CD8-positive, alpha-beta memory T cell (primary cell): Measurements from ENCODE around the gene EVPLL. TPM values are rescaled to one million over a fixed set of nuclear protein-coding genes. Genes with fewer than 3 reads are reported as not detected.
"Not testable (repeated sequence)": the region's sequence is repeated elsewhere in the genome, so short reads cannot be mapped to it uniquely, and the experiment has no call there.

Experiments
- CTCF ChIA-PET: fragments of 350-600 bp; sonication (Branson Sonifier 250); formaldehyde crosslinking; loops from one replicate; lab custom pipeline; 2021; ENCODE audit warnings: antibody characterized with exemption; lab: Charles Lee
- POLR2A ChIA-PET: fragments of 350-600 bp; sonication (Branson Sonifier 250); formaldehyde crosslinking; loops from one replicate; lab custom pipeline; 2021; ENCODE audit warnings: antibody characterized with exemption; lab: Charles Lee
- DNase-seq, 5 donors: peaks; one replicate each; pipeline versions ENCODE4 v3.0.0 to v3.0.0-alpha.2; 2020 to 2022; ENCODE audit warnings: mixed read lengths in 1 of 5
- H3K27ac ChIP-seq: one replicate; pipeline ENCODE4 v1.7.0; 2013; ENCODE audit warnings: low read depth, mild to moderate bottlenecking, low read length, moderate library complexity
- H3K27me3 ChIP-seq: 2 replicates; pipeline ENCODE4 v1.7.0; 2013; ENCODE audit warnings: low read length, mild to moderate bottlenecking; ENCODE audit not compliant: insufficient read depth, poor library complexity, severe bottlenecking
- H3K36me3 ChIP-seq: 2 replicates; pipeline ENCODE4 v1.7.0; 2013; ENCODE audit warnings: mild to moderate bottlenecking, low read length, moderate library complexity; ENCODE audit not compliant: insufficient read depth
- H3K4me1 ChIP-seq: 2 replicates; pipeline ENCODE4 v1.7.0; 2013; ENCODE audit warnings: mild to moderate bottlenecking, low read length, moderate library complexity; ENCODE audit not compliant: insufficient read depth
- H3K4me3 ChIP-seq: 2 replicates; pipeline ENCODE4 v1.7.0; 2013; ENCODE audit warnings: mild to moderate bottlenecking, low read length
- H3K9me3 ChIP-seq: 2 replicates; pipeline ENCODE4 v1.7.0; 2013; ENCODE audit warnings: mild to moderate bottlenecking, low read length
- H3K27ac Mint-ChIP-seq, 8 donors: one replicate each; pipeline ENCODE4 v1.8.0; 2020 to 2021; ENCODE audit warnings: mixed read lengths in 8 of 8, mild to moderate bottlenecking in 6 of 8, inconsistent platforms in 3 of 8, moderate library complexity in 3 of 8
- H3K27me3 Mint-ChIP-seq, 2 donors: one replicate each; pipeline ENCODE4 v1.8.0; 2020 to 2021; ENCODE audit warnings: mixed read lengths in 2 of 2, mild to moderate bottlenecking in 1 of 2, moderate library complexity in 1 of 2
- H3K36me3 Mint-ChIP-seq, 3 donors: one replicate each; pipeline ENCODE4 v1.8.0; 2020 to 2021; ENCODE audit warnings: mixed read lengths in 3 of 3, inconsistent platforms in 1 of 3, mild to moderate bottlenecking in 1 of 3
- H3K4me1 Mint-ChIP-seq, 3 donors: one replicate each; pipeline ENCODE4 v1.8.0; 2020 to 2021; ENCODE audit warnings: mixed read lengths in 3 of 3, inconsistent platforms in 1 of 3, mild to moderate bottlenecking in 1 of 3
- H3K4me3 Mint-ChIP-seq, 7 donors: one replicate each; pipeline ENCODE4 v1.8.0; 2020 to 2021; ENCODE audit warnings: mixed read lengths in 7 of 7, mild to moderate bottlenecking in 6 of 7, moderate library complexity in 4 of 7, inconsistent platforms in 2 of 7
- H3K9me3 Mint-ChIP-seq, 5 donors: one replicate each; pipeline ENCODE4 v1.8.0; 2020 to 2022; ENCODE audit warnings: mixed read lengths in 5 of 5, mild to moderate bottlenecking in 3 of 5, moderate library complexity in 2 of 5, inconsistent platforms in 1 of 5
- polyA plus RNA-seq: library from polyadenylated mRNA; unstranded; fragments of 300-500 nt; fragmentation: Illumina TruSeq; gene quantifications from one replicate; pipeline ENCODE4 v1.2.3, GENCODE V29; 2021
- total RNA-seq, 2 experiments: library from RNA; stranded (reverse); gene quantifications; one replicate each; pipeline ENCODE4 v1.2.3, GENCODE V29; 2021

Gene EVPLL
- total and polyA plus RNA-seq, 3 experiments from 2014 or later: not detected

DNA sequence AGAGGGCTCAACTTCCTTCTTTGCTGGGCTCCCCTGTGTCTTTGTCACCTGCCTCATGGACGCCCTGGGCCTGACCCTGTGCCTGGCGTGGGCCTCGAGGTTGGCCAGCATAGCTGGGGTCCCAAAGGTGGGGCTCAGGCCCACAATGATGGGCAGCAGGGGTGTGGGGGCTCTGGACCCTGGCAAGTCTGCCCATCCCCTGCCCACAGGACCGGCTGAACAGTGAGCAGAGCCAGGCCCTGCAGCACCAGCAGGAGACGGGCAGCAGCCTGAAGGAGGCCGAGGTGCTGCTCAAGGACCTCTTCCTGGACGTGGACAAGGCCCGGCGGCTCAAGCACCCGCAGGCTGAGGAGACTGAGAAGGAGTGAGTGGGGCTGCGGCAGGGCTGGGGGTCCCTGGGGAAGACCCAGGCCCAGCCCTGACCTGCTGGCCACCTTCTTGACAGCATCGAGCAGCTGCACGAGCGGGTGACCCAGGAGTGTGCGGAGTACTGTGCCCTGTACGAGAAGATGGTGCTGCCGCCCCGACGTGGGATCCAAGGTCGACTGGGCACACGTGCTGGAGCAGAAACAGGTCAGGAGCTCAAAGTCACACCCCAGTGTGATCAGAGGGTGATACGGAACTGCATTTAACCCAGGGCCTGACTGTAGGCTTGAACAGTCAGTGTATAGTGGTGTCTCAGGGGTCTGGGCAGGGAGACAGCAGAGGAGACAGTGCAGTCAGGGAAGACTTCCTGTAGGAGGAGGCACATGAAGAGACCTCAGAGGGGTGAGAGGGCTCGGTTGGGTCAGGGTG, 3.8 kb downstream of the EVPLL start:
- no peaks in the 10 kb centered on the region for H3K4me1 ChIP-seq
- no peaks in the 10 kb centered on the region for H3K27me3 ChIP-seq
- H3K36me3 ChIP-seq: no peaks in the 10 kb centered on the region
- no peak for DNase-seq
- H3K4me3 Mint-ChIP-seq: peak overlapping the region in 5 of 7 donors; percentile 6 to 54 (median 29)
- no peak overlapping the region for H3K4me3 ChIP-seq
- no peak overlapping the region for H3K27ac Mint-ChIP-seq
- H3K36me3 Mint-ChIP-seq: no peaks in the 10 kb centered on the region
- ChIA-PET POLR2A (no interaction called here), CTCF (no interaction called here)
- no peaks in the 10 kb centered on the region for H3K9me3 Mint-ChIP-seq
- peaks cover 7 to 8% of the 10 kb centered on the region in 2 donors for H3K27me3 Mint-ChIP-seq
- no peaks in the 10 kb centered on the region for H3K9me3 ChIP-seq
- H3K4me1 Mint-ChIP-seq: peaks cover 0 to 6% (median 0%) of the 10 kb centered on the region in 3 donors
- no peak overlapping the region for H3K27ac ChIP-seq

DNA sequence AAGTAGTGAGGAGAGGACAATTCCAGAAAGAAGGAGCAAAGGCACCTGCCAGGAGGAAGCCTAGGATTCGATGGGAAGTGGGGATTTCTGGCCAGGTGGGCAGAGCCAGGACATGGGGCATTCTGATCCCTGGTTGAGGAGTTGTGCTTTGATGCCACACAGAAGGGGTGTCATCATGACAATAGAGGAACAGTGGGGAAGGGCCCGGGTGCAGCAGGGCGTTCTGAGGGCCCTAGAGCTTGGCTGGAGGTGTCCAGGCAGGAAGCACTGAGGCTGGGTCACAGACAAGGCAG, 4.3 kb downstream of the EVPLL start:
- H3K36me3 ChIP-seq: no peaks in the 10 kb centered on the region
- Mint-ChIP-seq H3K27ac (no peak overlapping the region), H3K27me3 (peaks cover 7 to 8% of the 10 kb centered on the region in 2 donors), H3K9me3 (no peaks in the 10 kb centered on the region), H3K36me3 (no peaks in the 10 kb centered on the region), H3K4me1 (peaks cover 0 to 6% (median 0%) of the 10 kb centered on the region in 3 donors), H3K4me3 (peak overlapping the region in 4 of 7 donors; percentile 6 to 54 (median 32))
- H3K9me3 ChIP-seq: no peaks in the 10 kb centered on the region
- DNase-seq: no peak
- CTCF ChIA-PET: no interaction called here
- no peaks in the 10 kb centered on the region for H3K4me1 ChIP-seq
- H3K27ac ChIP-seq: no peak overlapping the region
- POLR2A ChIA-PET: no interaction called here
- H3K4me3 ChIP-seq: no peak overlapping the region
- no peaks in the 10 kb centered on the region for H3K27me3 ChIP-seq

GRCh38 chr17:18382441-18383078, 5.0 kb downstream of the EVPLL start:
- Mint-ChIP-seq H3K4me1 (peaks cover 0 to 6% (median 0%) of the 10 kb centered on the region in 3 donors), H3K27ac (no peak overlapping the region), H3K27me3 (peaks cover 7 to 8% of the 10 kb centered on the region in 2 donors), H3K36me3 (no peaks in the 10 kb centered on the region), H3K4me3 (peak overlapping the region in 4 of 7 donors; percentile 26 to 41 (median 32)), H3K9me3 (no peaks in the 10 kb centered on the region)
- no peaks in the 10 kb centered on the region for H3K36me3 ChIP-seq
- ChIA-PET POLR2A (no interaction called here), CTCF (no interaction called here)
- no peak overlapping the region for H3K27ac ChIP-seq
- no peaks in the 10 kb centered on the region for H3K27me3 ChIP-seq
- no peak overlapping the region for H3K4me3 ChIP-seq
- no peaks in the 10 kb centered on the region for H3K4me1 ChIP-seq
- no peak for DNase-seq
- no peaks in the 10 kb centered on the region for H3K9me3 ChIP-seq

DNA sequence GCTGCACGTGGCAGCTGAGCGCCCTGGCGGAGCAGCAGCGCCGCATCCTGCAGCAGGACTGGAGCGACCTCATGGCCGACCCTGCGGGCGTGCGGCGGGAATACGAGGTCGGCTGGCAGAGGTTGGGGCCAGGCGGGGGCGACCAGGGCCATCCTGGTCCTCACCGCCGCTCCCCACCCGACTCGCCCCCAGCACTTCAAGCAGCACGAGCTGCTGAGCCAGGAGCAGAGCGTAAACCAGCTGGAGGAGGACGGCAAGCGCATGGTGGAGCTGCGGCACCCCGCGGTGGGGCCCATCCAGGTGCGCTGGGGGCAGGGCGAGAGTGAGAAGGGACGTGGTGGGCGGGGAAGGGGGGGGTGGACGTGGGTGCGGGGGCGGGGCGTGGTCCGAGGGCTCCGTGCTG, 5.5 kb downstream of the EVPLL start:
- H3K4me3 ChIP-seq, POLR2A ChIA-PET, H3K27ac Mint-ChIP-seq, H3K36me3 Mint-ChIP-seq, H3K27ac ChIP-seq, H3K4me1 ChIP-seq, CTCF ChIA-PET, H3K9me3 ChIP-seq, H3K9me3 Mint-ChIP-seq, H3K36me3 ChIP-seq, H3K27me3 Mint-ChIP-seq, H3K4me1 Mint-ChIP-seq, H3K27me3 ChIP-seq: not testable (repeated sequence)
- DNase-seq: peak in 2 of 5 donors; percentile 19 to 46
- H3K4me3 Mint-ChIP-seq: peak overlapping the region in 4 of 7 donors; percentile 26 to 41 (median 30)

GRCh38 chr17:18384271-18384670, 6.7 kb downstream of the EVPLL start:
- H3K4me3 Mint-ChIP-seq, H3K9me3 Mint-ChIP-seq, DNase-seq, H3K27ac ChIP-seq, H3K9me3 ChIP-seq, H3K4me1 ChIP-seq, H3K36me3 Mint-ChIP-seq, POLR2A ChIA-PET, H3K4me1 Mint-ChIP-seq, H3K27me3 ChIP-seq, CTCF ChIA-PET, H3K4me3 ChIP-seq, H3K36me3 ChIP-seq, H3K27me3 Mint-ChIP-seq: not testable (repeated sequence)
- peak overlapping the region in 1 of 8 donors; percentile 72 for H3K27ac Mint-ChIP-seq

DNA sequence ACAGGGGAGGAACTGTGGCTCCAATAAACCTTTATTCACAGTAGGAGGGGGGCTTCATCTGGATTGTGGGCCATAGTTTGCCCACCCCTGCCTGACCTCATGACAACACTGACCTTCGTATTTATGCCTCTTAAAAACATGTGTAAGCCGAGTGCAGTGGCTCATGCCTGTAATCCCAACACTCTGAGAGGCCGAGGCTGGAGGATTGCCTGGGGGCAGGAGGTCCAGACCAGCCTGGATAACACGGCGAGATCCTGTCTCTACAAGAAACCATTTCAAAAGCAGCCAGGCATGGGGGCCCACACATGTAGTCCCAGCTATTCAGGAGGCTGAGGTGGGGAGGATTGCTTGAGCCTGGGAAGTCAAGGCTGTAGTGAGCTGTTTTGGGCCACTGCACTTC, 10.0 kb downstream of the EVPLL start:
- H3K4me3 Mint-ChIP-seq, H3K9me3 ChIP-seq, H3K9me3 Mint-ChIP-seq, DNase-seq, H3K36me3 Mint-ChIP-seq, H3K36me3 ChIP-seq, H3K27me3 Mint-ChIP-seq, POLR2A ChIA-PET, H3K27ac ChIP-seq, H3K4me1 Mint-ChIP-seq, CTCF ChIA-PET, H3K4me1 ChIP-seq, H3K27me3 ChIP-seq, H3K4me3 ChIP-seq: not testable (repeated sequence)
- peak overlapping the region in 1 of 8 donors; percentile 84 for H3K27ac Mint-ChIP-seq

DNA sequence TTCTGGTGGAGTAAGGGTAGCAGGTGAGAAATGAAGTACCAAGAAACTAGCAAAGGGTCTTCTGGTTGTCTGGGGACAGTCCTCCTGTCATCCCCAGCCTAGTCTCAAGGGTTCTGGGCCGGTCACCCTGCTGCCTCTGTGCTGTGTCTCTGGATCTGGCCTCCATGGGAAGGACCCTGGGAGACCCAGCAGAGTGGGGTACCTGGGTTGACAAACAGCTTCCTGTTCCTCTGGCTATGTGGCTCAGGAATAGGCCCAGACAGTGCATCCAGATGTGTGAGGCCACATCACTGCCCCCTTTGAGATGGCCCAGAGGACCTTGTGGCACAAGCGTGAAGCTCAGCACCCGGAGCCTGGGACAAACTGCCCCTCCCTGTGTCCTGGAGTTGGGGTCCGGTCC, 10.7 kb downstream of the EVPLL start:
- H3K4me3 Mint-ChIP-seq, POLR2A ChIA-PET, H3K4me3 ChIP-seq, H3K9me3 Mint-ChIP-seq, H3K9me3 ChIP-seq, H3K27ac Mint-ChIP-seq, H3K27me3 ChIP-seq, H3K36me3 Mint-ChIP-seq, CTCF ChIA-PET, H3K36me3 ChIP-seq, H3K27ac ChIP-seq, H3K4me1 ChIP-seq, H3K27me3 Mint-ChIP-seq, H3K4me1 Mint-ChIP-seq, DNase-seq: not testable (repeated sequence)

GRCh38 chr17:18388728-18389127, 11.2 kb downstream of the EVPLL start:
- H3K36me3 ChIP-seq, H3K27ac Mint-ChIP-seq, H3K9me3 Mint-ChIP-seq, H3K4me1 Mint-ChIP-seq, H3K27me3 ChIP-seq, H3K27me3 Mint-ChIP-seq, H3K4me1 ChIP-seq, CTCF ChIA-PET, POLR2A ChIA-PET, H3K36me3 Mint-ChIP-seq, H3K4me3 Mint-ChIP-seq, H3K27ac ChIP-seq, H3K4me3 ChIP-seq, H3K9me3 ChIP-seq, DNase-seq: not testable (repeated sequence)
